Measurements from ENCODE around the gene RARRES1.

DNA sequence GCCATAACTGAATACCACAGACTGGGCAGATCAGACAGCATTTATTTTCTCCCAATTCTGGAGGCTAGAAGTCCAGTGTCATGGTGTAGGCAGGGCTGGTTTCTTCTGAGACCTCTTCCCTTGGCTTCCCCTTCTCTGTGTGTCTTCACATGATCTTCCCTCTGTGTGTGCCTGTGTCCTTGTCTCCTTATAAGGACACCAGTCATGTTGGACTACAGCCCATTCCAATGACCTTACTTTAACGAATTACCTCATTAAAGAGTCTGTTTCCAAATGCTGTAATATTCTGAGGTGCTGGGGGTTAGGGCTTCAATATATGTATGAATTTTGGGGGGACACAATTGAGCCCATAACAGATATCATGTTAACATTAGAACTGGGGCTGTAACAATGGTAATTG lies 13.3 kb upstream of the RARRES1 start:
- no peak for TF ChIP-seq POLR2A (IDR thresholded peaks at IDR 0.05)
- TF ChIP-seq, protein P1, sequence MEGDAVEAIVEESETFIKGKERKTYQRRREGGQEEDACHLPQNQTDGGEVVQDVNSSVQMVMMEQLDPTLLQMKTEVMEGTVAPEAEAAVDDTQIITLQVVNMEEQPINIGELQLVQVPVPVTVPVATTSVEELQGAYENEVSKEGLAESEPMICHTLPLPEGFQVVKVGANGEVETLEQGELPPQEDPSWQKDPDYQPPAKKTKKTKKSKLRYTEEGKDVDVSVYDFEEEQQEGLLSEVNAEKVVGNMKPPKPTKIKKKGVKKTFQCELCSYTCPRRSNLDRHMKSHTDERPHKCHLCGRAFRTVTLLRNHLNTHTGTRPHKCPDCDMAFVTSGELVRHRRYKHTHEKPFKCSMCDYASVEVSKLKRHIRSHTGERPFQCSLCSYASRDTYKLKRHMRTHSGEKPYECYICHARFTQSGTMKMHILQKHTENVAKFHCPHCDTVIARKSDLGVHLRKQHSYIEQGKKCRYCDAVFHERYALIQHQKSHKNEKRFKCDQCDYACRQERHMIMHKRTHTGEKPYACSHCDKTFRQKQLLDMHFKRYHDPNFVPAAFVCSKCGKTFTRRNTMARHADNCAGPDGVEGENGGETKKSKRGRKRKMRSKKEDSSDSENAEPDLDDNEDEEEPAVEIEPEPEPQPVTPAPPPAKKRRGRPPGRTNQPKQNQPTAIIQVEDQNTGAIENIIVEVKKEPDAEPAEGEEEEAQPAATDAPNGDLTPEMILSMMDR (IDR thresholded peaks at IDR 0.05): no peak
- TF ChIP-seq POLR2AphosphoS5 (IDR thresholded peaks at IDR 0.05): no peak

Data from stomach (tissue), 4 donors.